GM18526 (cell line): ENCODE data around the gene HSPB2.

Experiments used
- POLR2A ChIP-seq: IDR thresholded peaks from 3 replicates; pipeline ENCODE4 v1.6.1; 2011; ENCODE audit not compliant: insufficient read length; ENCODE audit errors: extremely low read depth

The HSPB2 gene

GRCh38 chr11:111910676-111911562 is 1.6 kb upstream of the HSPB2 start:
- no peak for TF ChIP-seq POLR2A

DNA sequence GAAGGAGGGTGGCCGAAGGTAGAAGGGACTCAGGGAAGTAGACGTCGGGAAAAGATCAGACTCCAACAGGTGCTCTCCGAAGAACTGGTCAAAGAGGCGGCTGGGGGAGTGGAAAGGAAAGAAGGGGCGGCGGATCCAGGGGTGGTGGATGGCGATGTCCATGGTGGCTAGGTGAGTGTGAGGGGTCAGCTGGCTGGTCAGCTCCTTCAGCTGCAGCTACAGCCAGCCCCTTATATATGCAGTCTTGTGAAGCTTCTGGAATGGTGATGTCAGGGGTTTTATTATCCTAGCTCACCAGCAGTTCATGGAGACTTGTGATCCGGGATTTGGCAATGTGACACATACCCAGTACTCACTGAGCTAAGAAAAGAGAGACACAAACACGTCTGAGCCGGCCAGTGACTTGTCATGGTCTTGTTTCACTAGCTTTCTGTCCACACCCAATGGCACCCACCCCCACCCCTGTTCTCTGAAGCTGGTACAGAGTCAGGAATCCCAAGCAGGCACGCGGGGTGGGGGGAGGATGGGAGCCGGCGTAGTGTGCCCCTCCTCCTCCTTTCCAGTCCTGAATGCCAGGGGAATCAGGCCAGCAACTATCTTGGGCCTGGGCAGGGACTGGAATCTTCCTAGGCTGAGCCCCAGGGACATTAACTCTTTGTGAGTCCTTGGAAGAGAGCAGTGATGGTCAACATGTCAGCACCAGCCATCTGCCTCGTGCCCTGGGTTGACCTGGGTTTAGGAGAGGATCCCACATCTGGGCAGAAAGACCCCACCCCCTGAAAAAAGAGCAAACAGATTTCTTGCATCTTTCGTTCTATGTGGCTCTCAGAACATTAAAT is 752 bp upstream of the HSPB2 start, which contains the start of gene CRYAB:
Gene CRYAB, minus strand, starts transcription at position 208 of the 839 bp plus-strand sequence. Its CDS starts 46 bp downstream, at position 162.
- no peak for TF ChIP-seq POLR2A

- TF ChIP-seq POLR2A = no peak
Observed at GRCh38 chr11:111913031-111913861, 712 bp downstream of the HSPB2 start.

GRCh38 chr11:111913997-111914396 is 1.5 kb downstream of the HSPB2 start:
- TF ChIP-seq POLR2A = no peak

DNA sequence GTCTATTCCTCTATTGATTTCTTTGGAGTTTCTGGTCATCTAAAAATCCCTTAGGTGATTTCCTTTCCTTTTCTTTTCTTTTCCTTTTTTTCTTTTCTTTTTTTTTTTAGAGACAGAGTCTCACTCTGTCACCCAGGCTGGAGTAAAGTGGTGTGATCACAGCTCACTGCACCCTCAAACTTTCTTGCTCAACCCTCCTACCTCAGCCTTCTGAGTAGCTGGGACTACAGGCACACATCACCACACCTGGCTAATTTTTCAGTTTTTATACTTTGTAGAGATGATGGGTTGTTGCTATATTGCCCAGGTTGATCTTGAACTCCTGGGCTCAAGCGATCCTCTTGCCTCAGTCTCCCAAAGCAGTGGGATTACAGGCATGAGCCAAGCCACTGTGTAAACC is 4.2 kb downstream of the HSPB2 start:
- no peak for TF ChIP-seq POLR2A

DNA sequence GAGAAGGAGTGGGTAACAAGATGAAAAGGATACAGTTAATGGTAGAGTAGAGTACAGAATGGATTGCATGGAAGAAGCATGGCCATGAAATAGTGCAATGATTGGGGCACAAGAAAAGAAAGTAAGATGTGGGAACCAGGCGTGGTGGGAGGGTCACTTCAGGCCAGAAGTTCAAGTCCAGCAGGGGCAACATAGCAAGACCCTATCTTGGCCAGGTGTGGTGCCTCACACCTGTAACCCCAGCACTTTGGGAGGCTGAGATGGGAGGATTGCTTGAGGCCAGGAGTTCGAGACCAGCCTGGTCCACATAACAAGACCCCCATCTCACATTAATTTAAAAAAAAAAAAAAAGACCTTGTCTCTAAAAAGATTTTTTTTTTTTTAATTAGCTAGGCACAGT is 4.8 kb downstream of the HSPB2 start:
- no peak for TF ChIP-seq POLR2A

GRCh38 chr11:111917788-111918187 is 5.3 kb downstream of the HSPB2 start:
- TF ChIP-seq POLR2A = no peak

- no peak for TF ChIP-seq POLR2A
Observed at GRCh38 chr11:111918390-111919256, 6.1 kb downstream of the HSPB2 start, which contains the start of gene C11orf52. Gene C11orf52 (plus strand): TSS chr11:111918913. CDS start chr11:111918973, 60 bp downstream.

- TF ChIP-seq POLR2A = no peak
Observed at GRCh38 chr11:111920908-111921307, 8.4 kb downstream of the HSPB2 start.

- no peak for TF ChIP-seq POLR2A
Observed at GRCh38 chr11:111921541-111922230, 9.2 kb downstream of the HSPB2 start.

DNA sequence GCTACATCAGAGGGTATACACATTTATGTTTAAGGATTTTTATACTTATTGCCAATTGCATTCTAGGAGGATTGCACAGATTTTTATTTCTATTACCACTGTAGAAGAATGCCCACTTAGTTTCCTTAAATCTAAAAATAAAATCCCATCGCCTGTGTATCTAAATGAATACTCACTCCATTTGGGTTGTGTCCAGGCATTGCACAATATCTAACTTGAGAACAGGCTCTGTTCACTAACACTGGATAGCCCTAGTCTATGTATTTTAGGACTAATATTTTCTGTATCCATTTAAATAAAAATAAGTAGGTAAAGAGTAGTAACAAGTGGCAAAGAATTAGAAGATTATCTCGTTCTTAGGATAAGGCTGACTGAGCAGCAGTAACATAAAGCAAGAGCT is 10.3 kb downstream of the HSPB2 start:
- no peak for TF ChIP-seq POLR2A

DNA sequence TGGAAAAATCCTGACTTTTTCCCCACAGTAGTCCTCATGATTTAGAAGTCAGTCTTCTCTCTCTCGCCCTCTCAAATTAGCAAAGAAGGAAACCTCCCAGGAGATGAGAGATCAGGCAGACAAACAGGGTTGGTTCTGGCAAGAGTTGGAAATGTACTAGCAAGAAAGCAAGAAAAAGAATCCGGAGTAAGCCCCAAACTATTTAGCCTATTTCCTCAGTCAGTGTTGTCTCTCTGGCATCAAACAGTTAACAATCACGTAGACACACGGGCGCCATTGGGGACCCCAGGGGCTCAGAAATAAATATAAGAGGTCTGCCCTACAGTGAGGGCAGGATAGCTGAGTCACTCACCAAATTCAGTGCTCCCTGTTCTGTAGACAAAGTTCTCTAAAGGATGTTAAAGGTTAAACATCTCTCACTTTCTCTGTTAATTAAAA is 10.8 kb downstream of the HSPB2 start:
- TF ChIP-seq POLR2A = no peak

- TF ChIP-seq POLR2A = no peak
Observed at GRCh38 chr11:111923951-111924350, 11.4 kb downstream of the HSPB2 start.
